ENCODE measurements around the gene CPNE1. TPM values are rescaled to one million over a fixed set of nuclear protein-coding genes. Genes with fewer than 3 reads are reported as not detected.

The CPNE1 gene
- total RNA-seq, 1 experiment from 2014 or later: 155 TPM

GRCh38 chr20:35630636-35631035 is 34.1 kb downstream of the CPNE1 start:
- no peaks in the 10 kb centered on the region for H3K4me1 Mint-ChIP-seq
- H2BK20ac ChIP-seq (ENCODE audit: low read depth, low read length, poor library complexity, severe bottlenecking): no peak overlapping the region
- H3K23me2 ChIP-seq (ENCODE audit: insufficient read length, low read depth, low read length, poor library complexity, severe bottlenecking): no peaks in the 10 kb centered on the region
- H3K27ac Mint-ChIP-seq: no peak overlapping the region
- H3K27me3 Mint-ChIP-seq (ENCODE audit: low read depth): no peaks in the 10 kb centered on the region
- no peaks in the 10 kb centered on the region for H4K20me1 ChIP-seq (ENCODE audit: control insufficient read depth, insufficient read depth, insufficient read length)
- no peak overlapping the region for H2BK5ac ChIP-seq (ENCODE audit: insufficient read length, low read length)
- no peak overlapping the region for H2BK12ac ChIP-seq (ENCODE audit: insufficient read length, low read depth, low read length)
- peak; percentile 14 for DNase-seq
- H3K4me3 Mint-ChIP-seq: no peak overlapping the region
- no peak overlapping the region for H4K5ac ChIP-seq (ENCODE audit: insufficient read length, low read depth, low read length)
- H2BK15ac ChIP-seq (ENCODE audit: low read depth, low read length): no peak overlapping the region
- H3K27me3 ChIP-seq (ENCODE audit: insufficient read depth, low read length): no peaks in the 10 kb centered on the region
- no peaks in the 10 kb centered on the region; a peak in 1 of 5 replicates for H3K9me3 Mint-ChIP-seq
- no peak for TF ChIP-seq CTCF (conservative IDR thresholded peaks at IDR 0.05)
- H3K9me3 ChIP-seq (ENCODE audit: control insufficient read depth, low read depth, low read length): no peaks in the 10 kb centered on the region
- no peak overlapping the region for H2AFZ ChIP-seq (ENCODE audit: low read length)
- H3K23ac ChIP-seq (ENCODE audit: insufficient read length, low read depth, low read length): no peak overlapping the region
- H4K91ac ChIP-seq (ENCODE audit: insufficient read length, low read depth, low read length): no peak overlapping the region
- no peak overlapping the region for H3K18ac ChIP-seq (ENCODE audit: insufficient read length, low read depth, low read length)
- WGBS (ENCODE audit: extremely low coverage, insufficient read length, low lambda C conversion rate): no CpG with 5 or more reads among the region's 4 CpGs
- no peak overlapping the region for H3K56ac ChIP-seq (ENCODE audit: insufficient read length, low read depth, low read length)
- no peak overlapping the region for H3K4me2 ChIP-seq (ENCODE audit: insufficient read depth, insufficient read length, low read length)
- peaks cover 39 to 64% (median 60%) of the 10 kb centered on the region in 3 experiments for H3K36me3 Mint-ChIP-seq (ENCODE audit: insufficient read depth in 1 of 3, low read depth in 3 of 3)
- no peak overlapping the region for H3K9ac ChIP-seq (ENCODE audit: extremely low read depth, insufficient read length, low read length)
- no peak overlapping the region for H3K27ac ChIP-seq (ENCODE audit: insufficient read length, low read depth, low read length)
- H2AK5ac ChIP-seq (ENCODE audit: insufficient read length, low read length): no peak overlapping the region
- H3T11ph ChIP-seq (ENCODE audit: low read length): no peak overlapping the region
- H3K4ac ChIP-seq (ENCODE audit: low read depth, low read length): no peak overlapping the region
- no peak overlapping the region for H4K8ac ChIP-seq (replicated peaks; ENCODE audit: insufficient read length, low read depth, low read length)
- H2BK120ac ChIP-seq (ENCODE audit: low read depth, low read length, poor library complexity, severe bottlenecking): no peak overlapping the region
- no peaks in the 10 kb centered on the region; the same call in 1 of the 2 replicates for H3K79me2 ChIP-seq (ENCODE audit: insufficient read depth, low read length)
- H3K79me1 ChIP-seq (ENCODE audit: insufficient read depth, low read depth, low read length, poor library complexity, severe bottlenecking): no peaks in the 10 kb centered on the region
- H3K4me1 ChIP-seq (ENCODE audit: insufficient read depth, low read length): no peaks in the 10 kb centered on the region
- no peak overlapping the region for H3K14ac ChIP-seq (ENCODE audit: insufficient read depth, low read length)

All from H9 (cell line).